ENCODE data around the gene KCNJ6.

KCNJ6 gene

GRCh38 chr21:37566790-37567615, 349.3 kb downstream of the KCNJ6 start:
- no peak for DNase-seq (ENCODE audit: low spot score)

- peak; percentile 57 for DNase-seq (ENCODE audit: low spot score)
Measured at GRCh38 chr21:37565530-37566223, 350.6 kb downstream of the KCNJ6 start.

GRCh38 chr21:37564924-37565529, 351.2 kb downstream of the KCNJ6 start:
- DNase-seq (ENCODE audit: low spot score): peak; percentile 8

GRCh38 chr21:37564341-37564923, 351.8 kb downstream of the KCNJ6 start:
- DNase-seq (ENCODE audit: low spot score): peak; percentile 66

GRCh38 chr21:37563641-37564340, 352.5 kb downstream of the KCNJ6 start:
- peak; percentile 89 for DNase-seq (ENCODE audit: low spot score)

GRCh38 chr21:37562920-37563640, 353.2 kb downstream of the KCNJ6 start:
- no peak for DNase-seq (ENCODE audit: low spot score)

- DNase-seq (ENCODE audit: low spot score): no peak
Measured at GRCh38 chr21:37561941-37562919, 354.0 kb downstream of the KCNJ6 start.

- DNase-seq (ENCODE audit: low spot score): no peak
Measured at GRCh38 chr21:37561506-37561905, 354.8 kb downstream of the KCNJ6 start.

- no peak for DNase-seq (ENCODE audit: low spot score)
Measured at GRCh38 chr21:37560385-37560784, 355.9 kb downstream of the KCNJ6 start.

GRCh38 chr21:37558676-37559211, 357.5 kb downstream of the KCNJ6 start:
- DNase-seq (ENCODE audit: low spot score): no peak

Measured in pons (tissue), 1 donor.